Omental fat pad (tissue), 4 donors: ENCODE results near the gene GDPD5. TPM values are rescaled to one million over a fixed set of nuclear protein-coding genes. Genes with fewer than 3 reads are reported as not detected.

Experiments used
- ATAC-seq: fragments of 150-250 bp; one replicate; pipeline ENCODE4 v1.9.1; 2016; ENCODE audit warnings: mild to moderate bottlenecking, moderate library complexity; ENCODE audit not compliant: low FRiP score
- DNase-seq: peaks from one replicate; pipeline ENCODE4 v3.0.0-alpha.2; 2019; ENCODE audit warnings: low spot score
- total RNA-seq, 4 donors: library from RNA; depleted of rRNA; stranded (reverse); fragments of >200 nt; gene quantifications; one replicate each; pipeline ENCODE4 v1.1.0, GENCODE V29; 2016
- TF ChIP-seq, protein P1 (sequence below), 3 donors: fragments of 450-650 bp; IDR thresholded peaks; one replicate each; pipeline ENCODE4 v1.5.1; 2016 to 2017; ENCODE audit warnings: antibody characterized with exemption in 3 of 3, mild to moderate bottlenecking in 3 of 3, moderate library complexity in 2 of 3

Gene GDPD5
- total RNA-seq, 4 donors from 2014 or later, result 23.6 to 34.7 (median 31.7) TPM

GRCh38 chr11:75497788-75498409 is 27.8 kb downstream of the GDPD5 start:
- DNase-seq, result no peak
- no peak for ATAC-seq
- TF ChIP-seq, protein P1, sequence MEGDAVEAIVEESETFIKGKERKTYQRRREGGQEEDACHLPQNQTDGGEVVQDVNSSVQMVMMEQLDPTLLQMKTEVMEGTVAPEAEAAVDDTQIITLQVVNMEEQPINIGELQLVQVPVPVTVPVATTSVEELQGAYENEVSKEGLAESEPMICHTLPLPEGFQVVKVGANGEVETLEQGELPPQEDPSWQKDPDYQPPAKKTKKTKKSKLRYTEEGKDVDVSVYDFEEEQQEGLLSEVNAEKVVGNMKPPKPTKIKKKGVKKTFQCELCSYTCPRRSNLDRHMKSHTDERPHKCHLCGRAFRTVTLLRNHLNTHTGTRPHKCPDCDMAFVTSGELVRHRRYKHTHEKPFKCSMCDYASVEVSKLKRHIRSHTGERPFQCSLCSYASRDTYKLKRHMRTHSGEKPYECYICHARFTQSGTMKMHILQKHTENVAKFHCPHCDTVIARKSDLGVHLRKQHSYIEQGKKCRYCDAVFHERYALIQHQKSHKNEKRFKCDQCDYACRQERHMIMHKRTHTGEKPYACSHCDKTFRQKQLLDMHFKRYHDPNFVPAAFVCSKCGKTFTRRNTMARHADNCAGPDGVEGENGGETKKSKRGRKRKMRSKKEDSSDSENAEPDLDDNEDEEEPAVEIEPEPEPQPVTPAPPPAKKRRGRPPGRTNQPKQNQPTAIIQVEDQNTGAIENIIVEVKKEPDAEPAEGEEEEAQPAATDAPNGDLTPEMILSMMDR (IDR thresholded peaks at IDR 0.05), result no peak

GRCh38 chr11:75496305-75496752 is 29.4 kb downstream of the GDPD5 start:
- no peak for DNase-seq
- TF ChIP-seq, protein P1 (IDR thresholded peaks at IDR 0.05), result no peak
- no peak for ATAC-seq

DNA sequence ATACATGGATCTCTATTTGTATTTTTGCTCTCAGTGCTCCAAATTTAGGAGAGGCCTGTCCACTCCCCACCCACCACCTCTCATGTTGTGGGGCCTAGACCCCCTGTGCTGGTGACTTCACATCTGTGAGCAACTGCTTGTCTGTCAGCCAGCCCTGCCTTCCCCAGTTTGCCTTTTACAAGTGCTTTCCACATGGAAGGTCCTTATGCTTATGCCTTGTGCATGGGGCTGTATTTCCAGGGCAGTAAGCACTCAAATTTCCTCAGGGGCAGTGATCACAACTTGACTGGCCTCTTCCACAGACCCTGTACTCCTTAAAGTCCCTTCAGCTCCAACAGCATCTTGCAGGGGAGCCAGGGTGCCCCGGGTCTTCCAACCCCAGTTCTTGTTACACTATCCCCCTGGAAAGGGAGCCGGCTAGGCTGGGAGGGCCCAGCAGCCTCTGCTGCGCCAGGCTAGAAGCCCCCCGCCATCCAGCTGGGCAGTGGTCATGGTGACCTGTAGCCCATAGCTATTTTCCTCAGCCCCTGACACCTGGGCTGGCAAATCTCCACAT is 29.9 kb downstream of the GDPD5 start:
- ATAC-seq, result no peak
- TF ChIP-seq, protein P1 (IDR thresholded peaks at IDR 0.05), result no peak
- DNase-seq, result no peak

GRCh38 chr11:75493626-75494025 is 32.1 kb downstream of the GDPD5 start:
- TF ChIP-seq, protein P1 (IDR thresholded peaks at IDR 0.05), result no peak
- no peak for ATAC-seq
- no peak for DNase-seq

- TF ChIP-seq, protein P1 (IDR thresholded peaks at IDR 0.05), result no peak
- ATAC-seq, result no peak
- no peak for DNase-seq
Measured at GRCh38 chr11:75492181-75492820, 33.4 kb downstream of the GDPD5 start.

DNA sequence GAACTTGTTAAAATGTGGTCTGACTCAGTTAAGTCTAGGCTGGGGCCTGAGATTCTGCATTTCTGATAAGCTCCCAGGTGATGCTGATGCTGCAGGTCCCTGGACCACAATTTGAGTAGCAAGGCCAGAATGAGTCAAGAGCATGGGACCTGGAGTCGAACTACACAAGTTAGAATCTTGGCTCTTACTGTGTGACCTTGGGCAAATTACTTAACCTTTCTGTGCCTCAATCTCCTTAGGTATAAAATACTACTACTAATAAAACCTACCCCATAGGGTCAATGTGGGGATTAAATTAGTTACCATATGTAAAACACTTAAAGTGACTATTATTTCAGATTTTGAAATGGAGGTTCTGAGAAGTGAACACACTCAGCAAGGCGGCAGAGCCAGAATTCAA is 34.3 kb downstream of the GDPD5 start:
- DNase-seq (no peak), ATAC-seq (no peak)
- TF ChIP-seq, protein P1 (IDR thresholded peaks at IDR 0.05), result no peak
